Fibroblast of skin of right quadriceps (primary cell): ENCODE data around the gene PCDHGA3.
"Not testable (repeated sequence)": the region's sequence is repeated elsewhere in the genome, so short reads cannot be mapped to it uniquely, and the experiment has no call there.

Source experiments
- DNase-seq: peaks from one replicate; pipeline ENCODE4 v3.0.0-alpha.2; 2013

Gene PCDHGA3

GRCh38 chr5:141383345-141383744, 39.7 kb downstream of the PCDHGA3 start:
- no peak for DNase-seq

GRCh38 chr5:141384471-141385267, 41.0 kb downstream of the PCDHGA3 start:
- no peak for DNase-seq

- DNase-seq = peak; percentile 57
Measured at GRCh38 chr5:141387557-141388311, 44.1 kb downstream of the PCDHGA3 start, which contains the start of gene PCDHGB4. Gene PCDHGB4 (plus strand): TSS chr5:141387698. CDS start chr5:141387885, 187 bp downstream.

- DNase-seq = no peak
Measured at GRCh38 chr5:141388661-141389060, 45.0 kb downstream of the PCDHGA3 start.

- no peak for DNase-seq
Measured at GRCh38 chr5:141389153-141390042, 45.8 kb downstream of the PCDHGA3 start.

GRCh38 chr5:141392429-141393198, 49.0 kb downstream of the PCDHGA3 start, which contains the start of gene PCDHGA8:
Gene PCDHGA8 (plus strand): TSS chr5:141392633. CDS start chr5:141392814, 181 bp downstream.
- DNase-seq = peak; percentile 37

- DNase-seq = no peak
Measured at GRCh38 chr5:141393267-141393666, 49.6 kb downstream of the PCDHGA3 start.

GRCh38 chr5:141394401-141395187, 51.0 kb downstream of the PCDHGA3 start:
- DNase-seq = not testable (repeated sequence)
